GM23248 (cell line): ENCODE results near the gene HSD17B10. TPM values are rescaled to one million over a fixed set of nuclear protein-coding genes. Genes with fewer than 3 reads are reported as not detected.
"Not testable (repeated sequence)": the region's sequence is repeated elsewhere in the genome, so short reads cannot be mapped to it uniquely, and the experiment has no call there.

Experiments
- DNase-seq: peaks from one replicate; pipeline ENCODE4 v3.0.0-alpha.2; 2015
- H2AFZ ChIP-seq: fragments of 200-600 bp; sonication (generic); 2 replicates; pipeline ENCODE4 v1.6.1; 2016; ENCODE audit warnings: antibody characterized with exemption
- H3F3A ChIP-seq: fragments of 200-600 bp; sonication (generic); 2 replicates; pipeline ENCODE4 v1.6.1; 2016; ENCODE audit warnings: mild to moderate bottlenecking, antibody characterized with exemption, mixed run types; ENCODE audit not compliant: insufficient read depth
- H3K27ac ChIP-seq: fragments of 200-600 bp; sonication (generic); 2 replicates; pipeline ENCODE4 v1.5.1; 2016; ENCODE audit warnings: mild to moderate bottlenecking
- H3K27me3 ChIP-seq: fragments of 200-600 bp; sonication (generic); replicated peaks from 2 replicates; pipeline ENCODE4 v1.6.1; 2016; ENCODE audit warnings: mild to moderate bottlenecking; ENCODE audit not compliant: insufficient read depth
- H3K36me3 ChIP-seq: fragments of 200-600 bp; sonication (generic); 2 replicates; pipeline ENCODE4 v1.6.1; 2016; ENCODE audit warnings: low read depth, mild to moderate bottlenecking
- H3K4me1 ChIP-seq: fragments of 200-600 bp; sonication (generic); 2 replicates; pipeline ENCODE4 v1.6.1; 2016; ENCODE audit warnings: mild to moderate bottlenecking; ENCODE audit not compliant: insufficient read depth
- H3K4me2 ChIP-seq: fragments of 200-600 bp; sonication (generic); one replicate; pipeline ENCODE4 v1.6.1; 2016; ENCODE audit warnings: mild to moderate bottlenecking; ENCODE audit not compliant: unreplicated experiment
- H3K4me3 ChIP-seq: fragments of 200-600 bp; sonication (generic); 2 replicates; pipeline ENCODE4 v1.5.1; 2016; ENCODE audit warnings: mild to moderate bottlenecking
- H3K79me2 ChIP-seq: fragments of 200-600 bp; sonication (generic); 2 replicates; pipeline ENCODE4 v1.6.1; 2016; ENCODE audit warnings: mild to moderate bottlenecking; ENCODE audit not compliant: insufficient read depth
- H3K9ac ChIP-seq: fragments of 200-600 bp; sonication (generic); 2 replicates; pipeline ENCODE4 v1.6.1; 2016; ENCODE audit warnings: mild to moderate bottlenecking
- H3K9me2 ChIP-seq: fragments of 200-600 bp; sonication (generic); 2 replicates; pipeline ENCODE4 v1.6.1; 2016; ENCODE audit warnings: mixed run types, mild to moderate bottlenecking, moderate library complexity; ENCODE audit not compliant: insufficient read depth
- H3K9me3 ChIP-seq: fragments of 200-600 bp; sonication (generic); one replicate; pipeline ENCODE4 v1.6.1; 2017; ENCODE audit warnings: low read depth
- H4K20me1 ChIP-seq: fragments of 200-600 bp; sonication (generic); 2 replicates; pipeline ENCODE4 v1.6.0; 2016; ENCODE audit not compliant: insufficient read depth
- EZH2 ChIP-seq: fragments of 200-600 bp; sonication (generic); IDR thresholded peaks from 2 replicates; pipeline ENCODE4 v1.6.1; 2018; ENCODE audit warnings: antibody characterized with exemption, mild to moderate bottlenecking; ENCODE audit not compliant: insufficient read depth, poor library complexity, severe bottlenecking
- EZH2phosphoT487 ChIP-seq: fragments of 200-600 bp; sonication (generic); IDR thresholded peaks from 2 replicates; pipeline ENCODE4 v1.6.1; 2018; ENCODE audit warnings: antibody characterized with exemption, moderate library complexity, mild to moderate bottlenecking, low read depth; ENCODE audit not compliant: insufficient read depth
- WGBS, 2 experiments: methylation state at CpG; one replicate each; pipeline ENCODE4 v1.1.6; 2015 to 2017; ENCODE audit warnings: low lambda C conversion rate in 2 of 2, low coverage in 1 of 2; ENCODE audit errors: missing lambda C conversion rate in 2 of 2; 5-methylcytosine and 5-hydroxymethylcytosine counted together
- in situ Hi-C: fragments of 300-500 bp; cut with MboI; formaldehyde crosslinking; loops from 2 replicates; pipeline ENCODE4 v1.15.0; 2020
- polyA plus RNA-seq: library from polyadenylated mRNA; unstranded; fragments of >200 nt; fragmentation: Nextera tagmentation; extraction: Ambion mirVana; gene quantifications from 2 replicates; pipeline ENCODE4 v1.2.1, GENCODE V29; 2016
- total RNA-seq: library from RNA; depleted of rRNA; stranded (reverse); fragments of >200 nt; shearing (Covaris generic); gene quantifications from 2 replicates; pipeline ENCODE4 v1.2.3, GENCODE V29; 2014

Gene HSD17B10
- total and polyA plus RNA-seq, 2 experiments from 2014 or later, result 47.9 to 70.2 TPM

GRCh38 chrX:53479301-53479700 is 45.1 kb upstream of the HSD17B10 start:
- 78 to 87% methylated on average over 5 of the region's 5 CpGs for WGBS, 2 experiments
- H3K36me3 ChIP-seq, result no peaks in the 10 kb centered on the region
- H3K4me1 ChIP-seq, result peaks cover 27% of the 10 kb centered on the region
- in situ Hi-C loops, result no loop called here
- H3F3A ChIP-seq, result peaks cover 7% of the 10 kb centered on the region; the same call in 1 of the 2 replicates
- no peaks in the 10 kb centered on the region for H3K9me2 ChIP-seq
- no peaks in the 10 kb centered on the region for H3K79me2 ChIP-seq
- H3K4me3 ChIP-seq, result no peak overlapping the region
- no peak overlapping the region for H3K4me2 ChIP-seq
- H3K9ac ChIP-seq, result no peak overlapping the region
- H3K27me3 ChIP-seq, result no peaks in the 10 kb centered on the region
- no peaks in the 10 kb centered on the region for H4K20me1 ChIP-seq
- no peak for TF ChIP-seq EZH2phosphoT487
- DNase-seq, result no peak
- H3K27ac ChIP-seq, result no peak overlapping the region
- H2AFZ ChIP-seq, result no peak overlapping the region
- no peaks in the 10 kb centered on the region for H3K9me3 ChIP-seq

GRCh38 chrX:53476371-53476770 is 42.2 kb upstream of the HSD17B10 start:
- in situ Hi-C loops, result no loop called here
- no peaks in the 10 kb centered on the region for H3K36me3 ChIP-seq
- no peaks in the 10 kb centered on the region for H4K20me1 ChIP-seq
- H3K9ac ChIP-seq, result no peak overlapping the region
- H3K4me1 ChIP-seq, result peaks cover 23% of the 10 kb centered on the region
- no peaks in the 10 kb centered on the region for H3K9me3 ChIP-seq
- H3K27me3 ChIP-seq, result no peaks in the 10 kb centered on the region
- H3K9me2 ChIP-seq, result no peaks in the 10 kb centered on the region
- no peak overlapping the region for H2AFZ ChIP-seq
- peak; percentile 81 for DNase-seq
- peak overlapping the region; percentile 70 for H3K27ac ChIP-seq
- 0 to 6% methylated on average over 2 of the region's 2 CpGs for WGBS, 2 experiments
- H3F3A ChIP-seq, result peaks cover 7% of the 10 kb centered on the region; the same call in 1 of the 2 replicates
- peak overlapping the region; percentile 47 for H3K4me2 ChIP-seq
- no peaks in the 10 kb centered on the region for H3K79me2 ChIP-seq
- H3K4me3 ChIP-seq, result no peak overlapping the region
- TF ChIP-seq EZH2, result no peak

GRCh38 chrX:53474707-53475106 is 40.5 kb upstream of the HSD17B10 start:
- Histone ChIP-seq H3K9me3 (no peaks in the 10 kb centered on the region), H3K27ac (no peak overlapping the region), H4K20me1 (no peaks in the 10 kb centered on the region), H3K9me2 (no peaks in the 10 kb centered on the region), H3K4me1 (peaks cover 25% of the 10 kb centered on the region), H3K4me3 (no peak overlapping the region), H2AFZ (no peak overlapping the region), H3K27me3 (no peaks in the 10 kb centered on the region), H3K4me2 (no peak overlapping the region), H3F3A (peaks cover 7% of the 10 kb centered on the region; the same call in 1 of the 2 replicates), H3K36me3 (no peaks in the 10 kb centered on the region), H3K79me2 (no peaks in the 10 kb centered on the region), H3K9ac (no peak overlapping the region)
- WGBS, 2 experiments, result 95 to 100% methylated on average over 2 of the region's 2 CpGs
- no peak for TF ChIP-seq EZH2phosphoT487
- no peak for TF ChIP-seq EZH2
- no peak for DNase-seq
- in situ Hi-C loops, result no loop called here

- WGBS, 2 experiments, result 60 to 75% methylated on average over 3 of the region's 3 CpGs
Measured at GRCh38 chrX:53471346-53471745, 37.2 kb upstream of the HSD17B10 start.

GRCh38 chrX:53468659-53469058 is 34.5 kb upstream of the HSD17B10 start:
- H3F3A ChIP-seq, H3K27me3 ChIP-seq, H3K4me3 ChIP-seq, H3K36me3 ChIP-seq, H3K9me3 ChIP-seq, in situ Hi-C loops, H3K9me2 ChIP-seq, DNase-seq, H3K79me2 ChIP-seq, H3K9ac ChIP-seq, H4K20me1 ChIP-seq, H3K4me1 ChIP-seq, H2AFZ ChIP-seq, H3K27ac ChIP-seq, H3K4me2 ChIP-seq: not testable (repeated sequence)
- WGBS, 2 experiments, result 92 to 93% methylated on average over 3 of the region's 3 CpGs

More at GRCh38 chrX:53471346-53471745, 37.2 kb upstream of the HSD17B10 start:
- Histone ChIP-seq H4K20me1 (no peaks in the 10 kb centered on the region), H3K4me2 (no peak overlapping the region), H3K36me3 (no peaks in the 10 kb centered on the region), H3K79me2 (no peaks in the 10 kb centered on the region), H3K9me3 (no peaks in the 10 kb centered on the region), H3K27me3 (no peaks in the 10 kb centered on the region), H3K9ac (no peak overlapping the region), H2AFZ (no peak overlapping the region), H3K4me3 (no peak overlapping the region), H3K27ac (no peak overlapping the region), H3F3A (no peaks in the 10 kb centered on the region), H3K4me1 (peaks cover 13% of the 10 kb centered on the region), H3K9me2 (no peaks in the 10 kb centered on the region)
- TF ChIP-seq EZH2phosphoT487 (no peak), EZH2 (no peak)
- peak; percentile 26 for DNase-seq
- in situ Hi-C loops, result no loop called here
